Measurements from ENCODE around the gene MCF2L. TPM values are rescaled to one million over a fixed set of nuclear protein-coding genes. Genes with fewer than 3 reads are reported as not detected.

Gene MCF2L
- total and polyA plus RNA-seq, 4 donors: 21.0 to 78.7 (median 35.9) TPM

DNA sequence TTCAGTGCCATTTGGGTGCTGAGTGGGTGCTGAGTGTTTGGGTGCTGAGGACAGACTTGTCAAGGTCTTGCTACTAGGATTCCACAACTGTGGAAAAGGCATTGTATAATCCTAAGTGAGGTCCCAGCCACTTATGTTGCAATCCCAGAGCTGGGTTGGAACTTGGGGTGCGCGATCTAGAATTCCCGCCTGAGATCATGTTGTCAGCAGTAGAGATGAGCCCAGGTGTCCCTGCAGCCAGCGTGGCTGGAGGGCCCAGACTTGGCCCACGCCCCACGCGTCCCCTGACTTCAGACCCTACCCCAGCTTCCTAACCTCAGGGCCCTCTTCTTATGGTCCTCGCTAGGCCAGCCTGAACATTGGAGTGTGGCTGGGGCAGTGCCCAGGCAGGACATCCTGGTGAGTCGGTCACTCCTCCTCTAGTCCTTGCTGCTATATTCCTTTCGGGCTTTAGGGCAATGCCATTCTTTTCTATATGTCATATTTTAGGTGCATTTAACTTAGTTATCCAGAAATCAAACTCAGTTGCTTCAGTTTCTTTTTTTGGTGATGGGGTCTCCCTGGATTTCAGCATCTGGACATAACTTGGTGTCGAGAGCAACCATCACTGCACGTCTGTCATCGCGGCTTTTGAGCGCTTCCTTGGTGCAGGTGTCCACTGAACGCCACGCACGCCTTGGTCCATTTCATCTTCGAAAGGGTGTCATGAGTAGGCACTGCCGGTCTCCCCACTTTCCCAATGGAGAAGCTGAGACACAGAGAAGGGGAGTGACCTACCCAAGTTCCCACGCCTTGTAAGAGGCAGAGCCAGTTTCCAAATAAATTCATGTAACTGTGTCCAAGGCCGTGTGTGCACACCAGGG is 90.2 kb downstream of the MCF2L start:
- H3K9ac ChIP-seq (ENCODE audit: insufficient read depth in 1 of 2, low read length in 2 of 2): no peak overlapping the region
- ATAC-seq (ENCODE audit: insufficient read depth, low FRiP score): no peak
- no peaks in the 10 kb centered on the region for H3K4me1 ChIP-seq (ENCODE audit: control insufficient read depth in 5 of 5, insufficient read depth in 5 of 5, low read length in 5 of 5)
- H3K4me3 ChIP-seq: no peak overlapping the region
- peaks cover 0 to 4% (median 1%) of the 10 kb centered on the region in 4 donors for H3K9me3 ChIP-seq (ENCODE audit: control insufficient read depth in 4 of 4, insufficient read depth in 3 of 4, low read length in 3 of 4)
- no peak for DNase-seq
- H3K36me3 ChIP-seq (ENCODE audit: control insufficient read depth in 4 of 4, insufficient read depth in 4 of 4, low read length in 4 of 4): peaks cover 0 to 15% (median 0%) of the 10 kb centered on the region in 4 donors
- WGBS, 2 donors: 94 to 95% methylated on average over 22 of the region's 22 CpGs
- H3K27me3 ChIP-seq (ENCODE audit: control insufficient read depth in 3 of 3, insufficient read depth in 3 of 3, low read length in 2 of 3): no peaks in the 10 kb centered on the region
- H3K27ac ChIP-seq (ENCODE audit: low read depth in 1 of 2, low read length in 1 of 2): no peak overlapping the region
- TF ChIP-seq, protein P1, sequence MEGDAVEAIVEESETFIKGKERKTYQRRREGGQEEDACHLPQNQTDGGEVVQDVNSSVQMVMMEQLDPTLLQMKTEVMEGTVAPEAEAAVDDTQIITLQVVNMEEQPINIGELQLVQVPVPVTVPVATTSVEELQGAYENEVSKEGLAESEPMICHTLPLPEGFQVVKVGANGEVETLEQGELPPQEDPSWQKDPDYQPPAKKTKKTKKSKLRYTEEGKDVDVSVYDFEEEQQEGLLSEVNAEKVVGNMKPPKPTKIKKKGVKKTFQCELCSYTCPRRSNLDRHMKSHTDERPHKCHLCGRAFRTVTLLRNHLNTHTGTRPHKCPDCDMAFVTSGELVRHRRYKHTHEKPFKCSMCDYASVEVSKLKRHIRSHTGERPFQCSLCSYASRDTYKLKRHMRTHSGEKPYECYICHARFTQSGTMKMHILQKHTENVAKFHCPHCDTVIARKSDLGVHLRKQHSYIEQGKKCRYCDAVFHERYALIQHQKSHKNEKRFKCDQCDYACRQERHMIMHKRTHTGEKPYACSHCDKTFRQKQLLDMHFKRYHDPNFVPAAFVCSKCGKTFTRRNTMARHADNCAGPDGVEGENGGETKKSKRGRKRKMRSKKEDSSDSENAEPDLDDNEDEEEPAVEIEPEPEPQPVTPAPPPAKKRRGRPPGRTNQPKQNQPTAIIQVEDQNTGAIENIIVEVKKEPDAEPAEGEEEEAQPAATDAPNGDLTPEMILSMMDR (IDR thresholded peaks at IDR 0.05; ENCODE audit: control extremely low read depth, extremely low read depth): no peak

DNA sequence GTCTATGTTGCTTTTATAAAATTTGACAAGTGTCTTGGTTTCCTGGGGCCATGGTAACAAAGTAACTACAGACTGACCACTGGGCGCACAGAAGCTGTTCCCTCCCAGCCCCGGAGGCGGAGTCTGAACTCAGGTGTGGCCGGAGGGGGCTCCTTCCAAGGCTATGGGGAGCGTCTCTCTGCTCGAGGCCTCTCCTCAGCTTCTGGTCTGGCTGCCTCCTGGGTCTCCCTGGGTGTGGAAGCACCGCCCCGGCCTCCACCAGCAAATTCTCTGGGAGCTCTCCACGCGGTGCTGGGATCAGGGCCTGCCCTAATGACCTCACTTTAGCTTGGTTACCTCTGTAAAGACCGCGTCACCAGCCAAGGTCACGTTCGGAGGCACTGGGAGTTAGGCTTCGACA is 90.9 kb downstream of the MCF2L start:
- H3K9ac ChIP-seq (ENCODE audit: insufficient read depth in 1 of 2, low read length in 2 of 2): no peak overlapping the region
- no peaks in the 10 kb centered on the region for H3K4me1 ChIP-seq (ENCODE audit: control insufficient read depth in 5 of 5, insufficient read depth in 5 of 5, low read length in 5 of 5)
- H3K27me3 ChIP-seq (ENCODE audit: control insufficient read depth in 3 of 3, insufficient read depth in 3 of 3, low read length in 2 of 3): no peaks in the 10 kb centered on the region
- WGBS, 2 donors: 87% methylated on average over 15 of the region's 15 CpGs
- DNase-seq: no peak
- peaks cover 0 to 15% (median 0%) of the 10 kb centered on the region in 4 donors for H3K36me3 ChIP-seq (ENCODE audit: control insufficient read depth in 4 of 4, insufficient read depth in 4 of 4, low read length in 4 of 4)
- H3K27ac ChIP-seq (ENCODE audit: low read depth in 1 of 2, low read length in 1 of 2): no peak overlapping the region
- no peak for ATAC-seq (ENCODE audit: insufficient read depth, low FRiP score)
- no peak overlapping the region for H3K4me3 ChIP-seq
- TF ChIP-seq, protein P1 (IDR thresholded peaks at IDR 0.05; ENCODE audit: control extremely low read depth, extremely low read depth): no peak
- peaks cover 0 to 4% (median 1%) of the 10 kb centered on the region in 4 donors for H3K9me3 ChIP-seq (ENCODE audit: control insufficient read depth in 4 of 4, insufficient read depth in 3 of 4, low read length in 3 of 4)

DNA sequence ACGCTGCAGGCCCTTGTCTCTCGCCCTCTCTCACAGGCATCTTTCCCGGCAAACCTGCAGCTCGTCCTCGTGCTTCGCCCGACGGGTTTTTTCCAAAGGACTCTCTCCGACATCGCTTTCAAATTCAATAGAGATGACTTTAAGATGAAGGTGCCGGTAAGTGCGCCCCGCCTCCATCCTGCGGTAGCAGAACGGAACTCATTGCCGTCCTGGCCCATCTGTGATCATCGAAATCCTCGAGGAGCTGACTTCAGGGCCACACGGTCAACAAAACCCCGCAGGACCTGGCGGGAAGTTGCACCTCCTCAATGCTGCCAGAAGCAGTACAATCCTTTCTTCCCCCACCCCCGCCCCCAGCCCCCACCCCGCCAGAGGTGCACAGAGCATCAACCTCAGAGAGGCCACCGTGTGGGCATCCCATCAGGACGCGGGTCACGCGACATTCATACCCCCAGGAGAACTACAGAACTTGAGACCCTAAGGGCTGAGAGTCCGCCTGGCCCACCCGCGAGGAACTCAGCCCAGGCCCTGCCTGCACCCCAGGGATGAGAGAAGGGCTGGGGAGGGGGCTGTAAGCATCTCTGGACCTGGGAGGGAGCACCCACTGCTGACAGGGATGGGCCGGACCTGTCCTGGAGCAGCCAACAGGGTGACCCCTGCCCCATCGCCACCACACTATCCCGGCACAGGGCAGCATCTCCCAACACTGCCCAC is 91.7 kb downstream of the MCF2L start:
- WGBS, 2 donors: 91 to 96% methylated on average over 34 of the region's 34 CpGs
- no peak overlapping the region for H3K9ac ChIP-seq (ENCODE audit: insufficient read depth in 1 of 2, low read length in 2 of 2)
- H3K9me3 ChIP-seq (ENCODE audit: control insufficient read depth in 4 of 4, insufficient read depth in 3 of 4, low read length in 3 of 4): peaks cover 0 to 4% (median 1%) of the 10 kb centered on the region in 4 donors
- TF ChIP-seq, protein P1 (IDR thresholded peaks at IDR 0.05; ENCODE audit: control extremely low read depth, extremely low read depth): no peak
- ATAC-seq (ENCODE audit: insufficient read depth, low FRiP score) (no peak), DNase-seq (no peak)
- H3K36me3 ChIP-seq (ENCODE audit: control insufficient read depth in 4 of 4, insufficient read depth in 4 of 4, low read length in 4 of 4): peaks cover 0 to 20% (median 0%) of the 10 kb centered on the region in 4 donors
- no peaks in the 10 kb centered on the region for H3K27me3 ChIP-seq (ENCODE audit: control insufficient read depth in 3 of 3, insufficient read depth in 3 of 3, low read length in 2 of 3)
- H3K27ac ChIP-seq (ENCODE audit: low read depth in 1 of 2, low read length in 1 of 2): no peak overlapping the region
- no peaks in the 10 kb centered on the region for H3K4me1 ChIP-seq (ENCODE audit: control insufficient read depth in 5 of 5, insufficient read depth in 5 of 5, low read length in 5 of 5)
- no peak overlapping the region for H3K4me3 ChIP-seq

Data from lung (tissue), 12 donors.